Testis (tissue), 3 donors: ENCODE measurements around the gene LRCH2. TPM values are rescaled to one million over a fixed set of nuclear protein-coding genes. Genes with fewer than 3 reads are reported as not detected.
"Not testable (repeated sequence)": the region's sequence is repeated elsewhere in the genome, so short reads cannot be mapped to it uniquely, and the experiment has no call there.

Experiments
- DNase-seq: peaks from one replicate; pipeline ENCODE4 v3.0.0-alpha.2; 2019
- H3K27ac ChIP-seq, 2 donors: fragments of 200-600 bp; sonication (generic); one replicate each; pipeline ENCODE4 v1.5.1; 2019
- H3K27me3 ChIP-seq: fragments of 200-600 bp; sonication (generic); one replicate; pipeline ENCODE4 v1.5.1; 2019
- H3K36me3 ChIP-seq: fragments of 200-600 bp; sonication (generic); one replicate; pipeline ENCODE4 v1.5.1; 2017; ENCODE audit warnings: low read depth; ENCODE audit errors: missing control alignments
- H3K4me1 ChIP-seq: fragments of 200-600 bp; sonication (generic); one replicate; pipeline ENCODE4 v1.5.1; 2019
- H3K4me3 ChIP-seq, 2 donors: fragments of 200-600 bp; sonication (generic); one replicate each; pipeline ENCODE4 v1.5.1; 2017 to 2019
- H3K9me3 ChIP-seq: fragments of 200-600 bp; sonication (generic); one replicate; pipeline ENCODE4 v1.5.1; 2017
- CTCF ChIP-seq, 3 experiments: fragments of 450-650 bp in 2 of 3; fragments of 200-600 bp in 1 of 3; sonication (generic) in 1 of 3; IDR thresholded peaks; one replicate each; pipeline ENCODE4 v1.5.1; 2016 to 2019; ENCODE audit warnings: antibody characterized with exemption in 3 of 3, mild to moderate bottlenecking in 2 of 3, moderate library complexity in 1 of 3
- POLR2A ChIP-seq: fragments of 450-650 bp; IDR thresholded peaks from one replicate; pipeline ENCODE4 v1.6.1; 2017; ENCODE audit warnings: antibody characterized with exemption, mild to moderate bottlenecking, moderate library complexity
- WGBS, 2 donors: methylation state at CpG; one replicate each; pipeline ENCODE4 v1.1.5; 2018; 5-methylcytosine and 5-hydroxymethylcytosine counted together
- intact Hi-C: fragments of 100-400 bp; cut with DNase I; formaldehyde crosslinking; loops from one replicate; pipeline ENCODE4 v1.15.1; 2023; ENCODE audit warnings: low total_unique reads
- polyA plus RNA-seq: library from polyadenylated mRNA; stranded (reverse); fragments of 350-450 nt; fragmentation: Illumina TruSeq; extraction: RNeasy Lipid Tissue Mini Kit (QIAGEN cat#74804); gene quantifications from one replicate; pipeline ENCODE4 v1.2.3, GENCODE V29; 2014; ENCODE audit warnings: low read depth, low replicate concordance; ENCODE audit not compliant: insufficient read depth
- total RNA-seq, 2 donors: library from RNA; depleted of rRNA; stranded (reverse); fragments of >200 nt; gene quantifications; one replicate each; pipeline ENCODE4 v1.2.3, GENCODE V29; 2016

The LRCH2 gene
- total and polyA plus RNA-seq, 3 donors from 2014 or later: 2.4 to 5.4 (median 3.8) TPM

- 4% methylated on average over 3 of the region's 3 CpGs for WGBS, 2 donors
- Histone ChIP-seq H3K4me3 (peak overlapping the region; percentile 64 to 71), H3K27me3 (no peaks in the 10 kb centered on the region), H3K36me3 (no peaks in the 10 kb centered on the region), H3K9me3 (no peaks in the 10 kb centered on the region), H3K27ac (no peak overlapping the region), H3K4me1 (no peaks in the 10 kb centered on the region)
- intact Hi-C loops: no loop called here
- TF ChIP-seq POLR2A: no peak
- no peak for TF ChIP-seq CTCF (IDR thresholded peaks at IDR 0.05)
- DNase-seq: no peak
These were observed 565 bp upstream of the LRCH2 start for GRCh38 chrX:115234461-115234860.

GRCh38 chrX:115232933-115233496 is 881 bp downstream of the LRCH2 start:
- no peaks in the 10 kb centered on the region for H3K9me3 ChIP-seq
- peak overlapping the region; percentile 64 to 71 for H3K4me3 ChIP-seq
- no peaks in the 10 kb centered on the region for H3K4me1 ChIP-seq
- WGBS, 2 donors: 0% methylated on average over 6 of the region's 6 CpGs
- intact Hi-C loops: no loop called here
- TF ChIP-seq POLR2A (no peak), CTCF (IDR thresholded peaks at IDR 0.05) (no peak)
- no peaks in the 10 kb centered on the region for H3K36me3 ChIP-seq
- no peak for DNase-seq
- no peaks in the 10 kb centered on the region for H3K27me3 ChIP-seq
- H3K27ac ChIP-seq: peak overlapping the region; percentile 59 to 72

- Histone ChIP-seq H3K4me3 (no peak overlapping the region), H3K9me3 (no peaks in the 10 kb centered on the region), H3K36me3 (no peaks in the 10 kb centered on the region), H3K4me1 (no peaks in the 10 kb centered on the region), H3K27ac (no peak overlapping the region), H3K27me3 (no peaks in the 10 kb centered on the region)
- WGBS, 2 donors: 58 to 62% methylated on average over 4 of the region's 4 CpGs
- intact Hi-C loops: no loop called here
- no peak for TF ChIP-seq CTCF (IDR thresholded peaks at IDR 0.05)
- no peak for TF ChIP-seq POLR2A
- no peak for DNase-seq
These were observed 4.4 kb downstream of the LRCH2 start for GRCh38 chrX:115229337-115230003.

GRCh38 chrX:115226929-115227328 is 7.0 kb downstream of the LRCH2 start:
- H3K36me3 ChIP-seq: no peaks in the 10 kb centered on the region
- WGBS, 2 donors: 33 to 70% methylated on average over 1 of the region's 1 CpG
- intact Hi-C loops: no loop called here
- H3K9me3 ChIP-seq: no peaks in the 10 kb centered on the region
- no peaks in the 10 kb centered on the region for H3K4me1 ChIP-seq
- no peaks in the 10 kb centered on the region for H3K27me3 ChIP-seq
- H3K4me3 ChIP-seq: no peak overlapping the region
- DNase-seq: no peak
- no peak overlapping the region for H3K27ac ChIP-seq
- TF ChIP-seq POLR2A (no peak), CTCF (IDR thresholded peaks at IDR 0.05) (no peak)

- H3K27me3 ChIP-seq, DNase-seq, H3K4me1 ChIP-seq, H3K36me3 ChIP-seq, H3K9me3 ChIP-seq, H3K4me3 ChIP-seq, H3K27ac ChIP-seq, intact Hi-C loops: not testable (repeated sequence)
- 92 to 98% methylated on average over 4 of the region's 4 CpGs for WGBS, 2 donors
These were observed 16.6 kb downstream of the LRCH2 start for GRCh38 chrX:115217346-115217745.
